ENCODE measurements around the gene LRRC8A.
A peak's percentile ranks its signal among the peaks of the same experiment; 100 is the strongest.

LRRC8A gene

GRCh38 chr9:128881884-128882676 lies at the start of gene LRRC8A, which contains the start of gene KYAT1:
Gene LRRC8A, plus strand, starts transcription at chr9:128882133. Its CDS starts 25,032 bp downstream, at chr9:128907165.
Gene KYAT1, minus strand, starts transcription at chr9:128881950. Its CDS starts 36,545 bp downstream, at chr9:128845405.
- peak within 1 kb of the TSS; percentile 78 for H3K4me3 ChIP-seq (ENCODE audit: low read length)
- TF ChIP-seq CTCF (conservative IDR thresholded peaks at IDR 0.05; ENCODE audit: low read depth, low read length): no peak
- peak; percentile 84 for DNase-seq (ENCODE audit: low read depth)

- DNase-seq (ENCODE audit: low read depth): no peak
- no peak overlapping the region for H3K4me3 ChIP-seq (ENCODE audit: low read length)
- TF ChIP-seq CTCF (conservative IDR thresholded peaks at IDR 0.05; ENCODE audit: low read depth, low read length): no peak
Observed at GRCh38 chr9:128833696-128834095, 48.2 kb upstream of the LRRC8A start.

- no peak for DNase-seq (ENCODE audit: low read depth)
- no peak for TF ChIP-seq CTCF (conservative IDR thresholded peaks at IDR 0.05; ENCODE audit: low read depth, low read length)
- H3K4me3 ChIP-seq (ENCODE audit: low read length): no peak overlapping the region
Observed at GRCh38 chr9:128835246-128836210, 46.4 kb upstream of the LRRC8A start.

GRCh38 chr9:128836509-128837145 lies 45.3 kb upstream of the LRRC8A start:
- no peak overlapping the region for H3K4me3 ChIP-seq (ENCODE audit: low read length)
- no peak for TF ChIP-seq CTCF (conservative IDR thresholded peaks at IDR 0.05; ENCODE audit: low read depth, low read length)
- no peak for DNase-seq (ENCODE audit: low read depth)

GRCh38 chr9:128838338-128838737 lies 43.6 kb upstream of the LRRC8A start:
- DNase-seq (ENCODE audit: low read depth): no peak
- H3K4me3 ChIP-seq (ENCODE audit: low read length): no peak overlapping the region
- no peak for TF ChIP-seq CTCF (conservative IDR thresholded peaks at IDR 0.05; ENCODE audit: low read depth, low read length)

GRCh38 chr9:128840524-128840923 lies 41.4 kb upstream of the LRRC8A start:
- no peak for TF ChIP-seq CTCF (conservative IDR thresholded peaks at IDR 0.05; ENCODE audit: low read depth, low read length)
- DNase-seq (ENCODE audit: low read depth): no peak
- H3K4me3 ChIP-seq (ENCODE audit: low read length): no peak overlapping the region
